ENCODE data around the gene CACYBP.

DNA sequence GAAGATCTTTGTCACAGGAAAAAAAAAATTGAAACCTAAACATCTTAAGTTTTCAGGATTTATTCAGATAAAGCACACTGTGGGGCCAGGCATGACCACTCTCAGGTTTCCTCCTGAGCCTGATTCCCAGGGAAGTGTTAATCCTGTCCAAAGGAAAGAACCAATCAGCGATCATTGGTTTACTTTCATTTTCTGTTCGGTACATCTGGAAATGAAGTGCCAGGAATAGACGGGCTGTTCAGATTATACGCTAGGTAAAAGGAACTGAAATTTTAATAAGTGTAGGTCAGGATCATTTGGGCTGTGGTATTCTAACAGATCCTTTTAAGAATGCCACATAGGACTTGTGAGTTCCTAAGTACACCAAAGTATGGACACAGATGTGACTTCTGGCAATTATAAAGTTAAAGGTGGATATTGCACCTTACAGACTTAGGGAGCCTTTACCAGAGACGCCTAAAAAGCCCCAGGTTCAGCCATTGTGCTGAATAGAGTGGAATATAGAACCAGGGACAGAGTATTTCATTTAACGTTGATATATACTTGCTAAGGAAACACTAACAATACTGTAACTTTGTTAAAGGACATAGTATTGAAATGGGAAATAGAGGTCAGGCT, 9.3 kb upstream of the CACYBP start:
- TF ChIP-seq CTCF (IDR thresholded peaks at IDR 0.05) (no peak), POLR2A (IDR thresholded peaks at IDR 0.05; ENCODE audit: low read length) (no peak), RAD21 (conservative IDR thresholded peaks at IDR 0.05 in 1 of 2, IDR thresholded peaks at IDR 0.05 in 1 of 2) (no peak)

Measured in A549 (cell line).